Activated naive CD4-positive, alpha-beta T cell treated with anti-CD3 and anti-CD28 coated beads for 36 hours (primary cell): ENCODE measurements around the gene BUD31. TPM values are rescaled to one million over a fixed set of nuclear protein-coding genes. Genes with fewer than 3 reads are reported as not detected.
"Not testable (repeated sequence)": the region's sequence is repeated elsewhere in the genome, so short reads cannot be mapped to it uniquely, and the experiment has no call there.

ENCODE experiments used
- CTCF ChIA-PET: fragments of 350-600 bp; sonication (Branson Sonifier 250); formaldehyde crosslinking; loops from one replicate; lab custom pipeline; 2021; ENCODE audit warnings: antibody characterized with exemption; lab: Charles Lee
- DNase-seq: peaks from one replicate; pipeline ENCODE4 v3.0.0-alpha.2; 2020
- H3K27ac Mint-ChIP-seq: one replicate; pipeline ENCODE4 v1.8.0; 2021; ENCODE audit warnings: mild to moderate bottlenecking, mixed read lengths
- H3K27me3 Mint-ChIP-seq: one replicate; pipeline ENCODE4 v1.8.0; 2021; ENCODE audit warnings: low read depth, mixed read lengths
- H3K36me3 Mint-ChIP-seq: one replicate; pipeline ENCODE4 v1.8.0; 2021; ENCODE audit warnings: low read depth, mixed read lengths
- H3K4me1 Mint-ChIP-seq: one replicate; pipeline ENCODE4 v1.8.0; 2021; ENCODE audit warnings: low read depth, mixed read lengths
- H3K4me3 Mint-ChIP-seq: one replicate; pipeline ENCODE4 v1.8.0; 2021; ENCODE audit warnings: mild to moderate bottlenecking, moderate library complexity, mixed read lengths
- H3K9me3 Mint-ChIP-seq: one replicate; pipeline ENCODE4 v1.8.0; 2021; ENCODE audit warnings: mixed read lengths
- intact Hi-C: fragments of 100-400 bp; cut with micrococcal nuclease; formaldehyde crosslinking; loops from one replicate; pipeline ENCODE4 v1.15.1; 2023
- total RNA-seq, 2 experiments: library from RNA; stranded (reverse); gene quantifications; one replicate each; pipeline ENCODE4 v1.2.3, GENCODE V29; 2021

Gene BUD31
- total RNA-seq, 2 experiments from 2014 or later = 160 to 176 TPM

DNA sequence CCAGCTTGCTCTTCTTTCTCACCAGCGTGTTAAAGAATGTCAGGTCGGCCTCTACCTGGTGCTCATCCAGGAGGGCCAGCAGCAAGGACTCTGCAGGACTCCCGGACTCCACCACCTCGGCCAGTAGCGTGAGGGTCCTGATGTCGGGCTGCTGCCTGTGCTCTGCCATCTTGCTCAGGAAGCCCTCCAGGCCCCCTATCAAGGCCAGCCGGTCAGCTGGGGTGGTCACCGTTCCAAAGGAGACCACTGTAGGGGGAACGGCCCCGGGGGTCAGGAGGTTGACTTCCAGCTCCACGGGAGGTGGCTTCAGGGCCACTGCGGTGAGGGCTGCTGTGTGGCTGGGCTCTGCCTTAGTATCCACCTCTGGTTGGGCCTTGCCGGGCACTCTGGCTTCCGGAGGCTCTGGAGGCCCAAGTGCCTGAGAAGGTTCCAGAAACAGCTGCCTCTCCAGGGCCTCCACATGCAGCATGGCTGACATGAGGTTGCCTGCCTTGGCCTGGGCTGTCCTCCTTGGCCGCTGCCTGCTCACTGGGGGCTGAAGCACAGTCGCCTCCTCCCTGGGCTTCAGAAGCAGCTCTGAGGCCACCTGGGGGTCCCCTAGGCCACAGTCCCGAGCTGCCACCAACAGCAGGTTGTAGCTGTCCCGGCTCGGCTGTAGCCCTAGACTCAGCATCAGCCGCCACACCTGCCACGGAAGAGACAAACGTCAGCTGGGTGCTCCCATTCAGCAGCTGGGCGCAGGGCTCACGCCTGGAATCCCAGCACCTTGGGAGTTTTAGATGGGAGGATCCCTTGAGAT lies 16.4 kb downstream of the BUD31 start:
- intact Hi-C loops = no loop called here
- CTCF ChIA-PET = no interaction called here
- no peak for DNase-seq
- no peak overlapping the region for H3K4me3 Mint-ChIP-seq
- H3K27me3 Mint-ChIP-seq = no peaks in the 10 kb centered on the region
- peaks cover 2% of the 10 kb centered on the region for H3K4me1 Mint-ChIP-seq
- H3K27ac Mint-ChIP-seq = no peak overlapping the region
- H3K9me3 Mint-ChIP-seq = no peaks in the 10 kb centered on the region
- H3K36me3 Mint-ChIP-seq = peaks cover 18% of the 10 kb centered on the region

DNA sequence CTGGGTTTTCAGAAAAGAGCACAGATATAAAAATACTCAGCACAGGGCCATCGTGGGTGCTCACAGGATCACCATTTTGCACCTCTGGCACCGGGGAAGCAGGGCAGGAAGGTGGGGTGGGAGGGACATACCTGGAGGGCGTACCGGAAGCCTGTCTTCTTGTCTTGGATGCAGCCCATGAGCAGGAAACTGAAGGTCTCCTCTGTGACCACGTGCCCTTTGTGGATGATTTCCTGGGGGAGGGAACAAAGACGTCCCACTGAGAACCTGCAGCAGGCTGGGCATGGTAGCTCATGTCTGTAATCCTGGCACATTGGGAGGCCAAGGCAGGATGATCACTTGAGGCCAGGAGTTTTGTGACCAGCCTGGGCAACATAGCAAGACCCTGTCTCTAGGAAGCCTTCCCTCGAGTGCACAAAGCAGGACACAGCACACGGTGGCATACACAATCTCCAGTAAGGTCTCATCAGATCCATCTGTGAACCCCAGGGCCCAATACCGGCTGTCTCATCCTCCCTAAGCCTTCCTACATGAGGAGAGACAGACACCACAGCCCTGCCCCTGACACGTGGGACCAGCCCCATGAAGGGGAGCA lies 20.3 kb downstream of the BUD31 start:
- Mint-ChIP-seq H3K9me3 (no peaks in the 10 kb centered on the region), H3K4me3 (no peak overlapping the region), H3K27ac (peak overlapping the region; percentile 50), H3K27me3 (no peaks in the 10 kb centered on the region), H3K4me1 (peaks cover 2% of the 10 kb centered on the region), H3K36me3 (peaks cover 8% of the 10 kb centered on the region)
- DNase-seq = no peak
- CTCF ChIA-PET = no interaction called here
- intact Hi-C loops = no loop called here

DNA sequence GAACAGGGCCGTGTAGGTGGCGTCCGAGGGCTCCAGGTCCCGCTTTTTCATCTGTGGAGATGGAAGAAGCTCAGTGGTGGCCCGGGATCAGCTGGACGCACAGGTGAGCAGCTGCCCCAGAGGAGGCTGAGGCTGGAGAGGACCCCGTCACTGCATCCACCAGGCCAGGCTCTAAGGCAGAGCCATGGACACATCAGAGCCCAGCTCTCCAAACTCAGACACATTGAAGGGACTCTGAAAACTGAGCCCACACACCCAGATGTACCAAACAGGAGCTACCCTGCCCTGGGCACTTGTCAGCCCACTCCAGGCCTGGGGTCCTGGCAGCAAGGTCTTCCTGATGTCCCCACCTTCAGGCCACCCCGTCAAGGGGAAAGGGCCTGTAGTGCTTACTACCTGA lies 21.0 kb downstream of the BUD31 start:
- intact Hi-C loops = no loop called here
- H3K4me3 Mint-ChIP-seq = no peak overlapping the region
- H3K27me3 Mint-ChIP-seq = no peaks in the 10 kb centered on the region

DNA sequence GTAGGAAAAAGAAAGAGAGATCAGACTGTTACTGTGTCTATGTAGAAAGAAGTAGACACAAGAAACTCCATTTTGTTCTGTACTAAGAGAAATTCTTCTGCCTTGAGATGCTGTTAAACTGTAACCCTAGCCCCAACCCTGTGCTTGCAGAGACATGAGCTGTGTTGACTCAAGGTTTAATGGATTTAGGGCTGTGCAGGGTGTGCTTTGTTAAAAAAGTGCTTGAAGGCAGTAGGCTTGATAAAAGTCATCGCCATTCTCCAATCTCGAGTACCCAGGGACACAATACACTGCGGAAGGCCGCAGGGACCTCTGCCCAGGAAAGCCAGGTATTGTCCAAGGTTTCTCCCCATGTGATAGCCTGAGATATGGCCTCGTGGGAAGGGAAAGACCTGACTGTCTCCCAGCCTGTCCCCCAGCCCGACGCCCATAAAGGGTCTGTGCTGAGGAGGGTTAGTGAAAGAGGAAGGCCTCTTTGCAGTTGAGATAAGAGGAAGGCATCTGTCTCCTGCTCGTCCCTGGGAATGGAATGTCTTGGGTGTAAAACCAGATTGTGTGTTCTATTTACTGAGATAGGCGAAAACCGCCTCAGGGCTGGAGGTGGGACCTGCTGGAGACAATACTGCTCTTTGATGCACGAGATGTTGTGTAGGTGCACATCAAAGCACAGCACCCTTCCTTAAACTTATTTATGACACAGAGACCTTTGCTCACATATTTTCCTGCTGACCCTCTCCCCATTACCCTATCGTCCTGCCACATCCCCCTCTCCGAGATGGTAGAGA lies 23.2 kb downstream of the BUD31 start:
- H3K27ac Mint-ChIP-seq, H3K4me1 Mint-ChIP-seq, H3K4me3 Mint-ChIP-seq, DNase-seq, H3K36me3 Mint-ChIP-seq, CTCF ChIA-PET, intact Hi-C loops, H3K27me3 Mint-ChIP-seq, H3K9me3 Mint-ChIP-seq: not testable (repeated sequence)

More for the DNA sequence above, 21.0 kb downstream of the BUD31 start:
- H3K9me3 Mint-ChIP-seq = no peaks in the 10 kb centered on the region
- H3K4me1 Mint-ChIP-seq = peaks cover 2% of the 10 kb centered on the region
- peaks cover 8% of the 10 kb centered on the region for H3K36me3 Mint-ChIP-seq
- H3K27ac Mint-ChIP-seq = no peak overlapping the region
- DNase-seq = no peak
- CTCF ChIA-PET = no interaction called here

DNA sequence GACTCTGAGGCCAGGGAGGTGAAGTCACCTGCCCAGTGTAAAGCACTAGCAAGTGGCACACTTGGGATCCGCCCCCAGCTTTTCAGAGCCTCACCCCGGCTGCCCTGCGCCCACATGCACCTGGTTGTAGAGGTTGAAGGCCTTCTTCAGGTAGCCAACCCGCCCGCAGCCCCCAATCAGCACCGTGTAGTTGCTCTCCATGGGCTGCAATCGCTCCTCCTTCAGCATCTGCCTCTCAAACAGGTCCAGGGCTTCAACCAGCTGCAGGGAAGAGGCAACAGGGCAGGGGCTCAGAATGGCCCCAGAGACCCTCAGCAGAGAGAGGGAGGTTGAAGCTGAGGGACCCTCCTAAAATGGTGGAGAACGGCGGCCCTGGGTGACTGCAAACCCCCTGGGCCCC lies 24.4 kb downstream of the BUD31 start:
- Mint-ChIP-seq H3K4me3 (no peak overlapping the region), H3K9me3 (no peaks in the 10 kb centered on the region), H3K4me1 (peaks cover 15% of the 10 kb centered on the region), H3K27me3 (no peaks in the 10 kb centered on the region), H3K36me3 (peaks cover 3% of the 10 kb centered on the region), H3K27ac (no peak overlapping the region)
- DNase-seq = no peak
- CTCF ChIA-PET = no interaction called here
- intact Hi-C loops = no loop called here

DNA sequence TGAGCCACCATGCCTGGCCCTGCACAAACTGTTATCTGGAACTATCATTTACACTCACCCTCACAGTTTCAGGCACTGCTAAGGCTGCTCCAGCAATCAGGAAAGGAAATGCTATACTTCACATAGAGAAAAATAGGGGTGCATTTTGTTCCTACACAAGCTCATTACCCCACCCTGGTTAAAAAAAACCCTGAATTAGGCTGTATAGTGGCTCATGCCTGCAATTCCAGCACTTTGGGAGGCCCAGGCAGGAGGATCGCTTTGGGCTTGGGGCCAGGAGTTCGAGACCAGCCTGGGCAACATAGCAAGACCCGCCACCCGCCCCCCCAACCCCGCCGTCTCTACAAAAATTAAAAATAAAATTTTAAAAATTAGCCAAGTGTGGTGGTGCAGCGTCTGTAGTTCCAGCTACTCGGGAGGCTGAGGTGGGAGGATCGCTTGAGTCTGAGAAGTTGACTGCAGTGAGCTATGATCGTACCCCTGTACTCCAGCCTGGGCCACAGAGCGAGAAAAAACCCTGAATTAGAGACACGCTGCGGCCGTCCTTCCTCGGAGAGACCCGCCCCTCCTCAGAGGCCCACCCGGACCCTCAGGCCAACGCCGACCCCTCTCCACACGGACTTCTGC lies 29.3 kb downstream of the BUD31 start:
- Mint-ChIP-seq H3K36me3 (peaks cover 16% of the 10 kb centered on the region), H3K27me3 (no peaks in the 10 kb centered on the region), H3K9me3 (no peaks in the 10 kb centered on the region), H3K4me3 (peak overlapping the region; percentile 98), H3K4me1 (peaks cover 40% of the 10 kb centered on the region), H3K27ac (peak overlapping the region; percentile 94)
- intact Hi-C loops = loop anchor here (1.0 to 2.0 kb wide), 4 partner anchors 30 to 67 kb away; partner anchors contain the start of genes BUD31, PDAP1, ZKSCAN5 and ZNF789
- CTCF ChIA-PET = interaction anchor here (0.5 to 0.7 kb wide), 3 partner anchors 111 to 400 kb away, joined by 3 read pairs; no protein-coding TSS in a partner anchor
- no peak for DNase-seq

DNA sequence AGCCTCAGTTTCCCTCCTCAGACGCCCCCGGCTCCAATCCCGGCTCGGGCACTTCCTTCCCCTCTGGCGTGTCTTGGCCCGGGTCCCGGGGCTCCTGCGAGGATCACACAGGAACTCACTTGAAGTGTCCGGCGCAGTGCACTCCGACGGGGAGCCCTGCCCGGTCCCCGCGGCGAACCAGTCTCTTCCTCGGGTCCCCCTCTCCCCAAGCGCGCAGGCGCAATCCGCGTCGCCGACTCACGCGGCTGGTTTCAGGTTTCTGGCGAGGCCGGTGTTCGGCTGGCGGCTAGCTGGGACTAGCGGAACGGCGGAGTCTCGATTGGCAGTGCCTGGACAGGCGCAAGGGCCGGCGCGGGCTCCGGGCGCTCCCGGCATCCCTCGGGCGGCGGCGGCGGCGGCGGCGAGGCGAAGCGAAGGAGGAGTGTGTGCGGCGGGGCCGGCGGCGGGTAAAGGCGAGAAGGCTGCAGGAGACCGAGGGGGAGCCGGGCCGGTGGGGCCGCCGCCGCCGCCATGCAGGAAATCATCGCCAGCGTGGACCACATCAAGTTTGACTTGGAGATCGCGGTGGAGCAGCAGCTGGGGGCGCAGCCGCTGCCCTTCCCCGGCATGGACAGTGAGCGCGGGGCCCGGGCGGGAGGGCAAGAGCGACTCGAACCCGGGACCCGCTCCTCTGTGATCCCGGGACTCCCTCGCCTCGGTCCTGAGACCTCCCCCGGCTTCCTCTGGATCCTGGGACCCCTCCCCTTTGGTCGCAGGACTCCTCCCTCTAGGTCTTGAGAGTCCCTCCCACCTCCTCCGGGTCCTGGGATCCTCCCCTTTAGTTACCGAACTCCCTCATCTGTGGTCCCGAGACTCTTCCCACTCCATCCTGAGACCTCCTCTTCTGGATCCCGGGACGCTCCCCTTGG lies 30.1 kb downstream of the BUD31 start, which contains the start of the genes CPSF4 and PTCD1:
Gene CPSF4, plus strand, starts transcription at position 371 of the 908 bp plus-strand sequence. Its CDS starts 140 bp downstream, at position 511.
Gene PTCD1, minus strand, starts transcription at position 226 of the 908 bp plus-strand sequence. CDS start 3,556 bp downstream, outside the sequence.
- CTCF ChIA-PET = interaction anchor here (0.5 to 0.7 kb wide), 3 partner anchors 112 to 400 kb away, joined by 3 read pairs; no protein-coding TSS in a partner anchor
- peak; percentile 95 for DNase-seq
- H3K36me3 Mint-ChIP-seq = peaks cover 20% of the 10 kb centered on the region
- peak within 1 kb of the TSS; percentile 94 for H3K27ac Mint-ChIP-seq
- peaks cover 43% of the 10 kb centered on the region for H3K4me1 Mint-ChIP-seq
- intact Hi-C loops = loop anchor here (1.0 to 2.0 kb wide), 5 partner anchors 27 to 66 kb away; partner anchors contain the start of genes ATP5MF, BUD31, PDAP1 and ZKSCAN5
- no peaks in the 10 kb centered on the region for H3K9me3 Mint-ChIP-seq
- no peaks in the 10 kb centered on the region for H3K27me3 Mint-ChIP-seq
- peak within 1 kb of the TSS; percentile 98 for H3K4me3 Mint-ChIP-seq

DNA sequence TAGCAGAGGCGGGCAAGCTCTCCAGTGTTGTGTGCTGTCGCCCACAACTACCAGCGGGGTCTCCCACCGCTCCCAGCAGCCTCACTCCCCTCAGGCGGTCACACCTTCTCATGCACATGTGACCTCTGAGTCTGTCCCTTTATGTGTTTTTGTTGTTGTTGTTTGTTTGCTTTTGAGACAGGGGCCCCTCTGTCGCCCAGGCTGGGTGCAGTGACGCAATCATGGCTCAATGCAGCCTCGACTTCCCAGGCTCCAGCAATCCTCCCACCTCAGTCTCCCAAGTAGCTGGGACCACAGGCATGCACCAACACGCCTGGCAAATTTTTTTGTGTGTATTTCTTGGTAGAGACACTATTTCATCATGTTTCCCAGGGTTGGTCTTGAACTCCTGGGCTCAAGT lies 31.4 kb downstream of the BUD31 start:
- no peak for DNase-seq
- Mint-ChIP-seq H3K27ac (peak overlapping the region; percentile 46), H3K27me3 (no peaks in the 10 kb centered on the region), H3K9me3 (no peaks in the 10 kb centered on the region), H3K4me1 (peaks cover 43% of the 10 kb centered on the region), H3K4me3 (peak overlapping the region; percentile 98), H3K36me3 (peaks cover 29% of the 10 kb centered on the region)
- CTCF ChIA-PET = no interaction called here
- intact Hi-C loops = no loop called here

DNA sequence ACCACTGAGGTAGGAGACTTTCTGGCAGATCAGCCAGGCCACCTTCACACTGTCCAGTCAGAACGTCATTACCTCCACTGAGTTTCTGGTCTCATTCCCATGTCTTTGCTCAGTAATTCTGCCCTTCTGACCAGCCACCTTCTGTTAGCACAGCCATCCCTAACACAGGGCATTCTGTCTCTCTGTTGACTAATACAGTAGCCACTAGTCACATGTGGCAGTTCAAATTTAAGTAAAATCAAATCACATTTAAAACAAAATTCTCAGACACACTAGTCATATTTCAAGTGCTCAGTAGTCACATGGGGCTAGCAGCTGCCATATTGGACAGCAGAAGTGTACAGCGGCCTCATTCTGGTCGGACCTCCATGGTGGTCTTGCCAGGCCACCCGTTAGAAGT lies 37.3 kb downstream of the BUD31 start:
- Mint-ChIP-seq H3K9me3 (no peaks in the 10 kb centered on the region), H3K27ac (no peak overlapping the region), H3K27me3 (no peaks in the 10 kb centered on the region), H3K36me3 (peaks cover 43% of the 10 kb centered on the region), H3K4me1 (peaks cover 14% of the 10 kb centered on the region), H3K4me3 (no peak overlapping the region)
- intact Hi-C loops = no loop called here
- CTCF ChIA-PET = no interaction called here
- no peak for DNase-seq

DNA sequence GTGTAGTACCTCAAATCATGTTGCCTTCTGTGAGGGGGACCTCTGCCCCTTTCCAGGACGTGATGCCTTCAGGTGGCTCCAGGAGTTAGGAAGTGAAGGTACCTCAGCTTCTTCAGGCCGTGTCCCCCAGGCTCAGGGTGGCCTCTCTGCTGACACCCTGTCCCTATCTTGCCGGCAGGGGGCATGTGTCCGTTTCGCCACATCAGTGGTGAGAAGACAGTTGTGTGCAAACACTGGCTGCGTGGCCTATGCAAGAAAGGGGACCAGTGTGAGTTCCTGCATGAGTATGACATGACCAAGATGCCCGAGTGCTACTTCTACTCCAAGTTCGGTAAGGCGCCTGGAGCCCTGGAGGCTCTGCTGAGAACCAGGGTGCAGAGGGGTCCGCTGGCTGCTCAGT lies 39.2 kb downstream of the BUD31 start:
- intact Hi-C loops = no loop called here
- no peak overlapping the region for H3K27ac Mint-ChIP-seq
- CTCF ChIA-PET = no interaction called here

DNA sequence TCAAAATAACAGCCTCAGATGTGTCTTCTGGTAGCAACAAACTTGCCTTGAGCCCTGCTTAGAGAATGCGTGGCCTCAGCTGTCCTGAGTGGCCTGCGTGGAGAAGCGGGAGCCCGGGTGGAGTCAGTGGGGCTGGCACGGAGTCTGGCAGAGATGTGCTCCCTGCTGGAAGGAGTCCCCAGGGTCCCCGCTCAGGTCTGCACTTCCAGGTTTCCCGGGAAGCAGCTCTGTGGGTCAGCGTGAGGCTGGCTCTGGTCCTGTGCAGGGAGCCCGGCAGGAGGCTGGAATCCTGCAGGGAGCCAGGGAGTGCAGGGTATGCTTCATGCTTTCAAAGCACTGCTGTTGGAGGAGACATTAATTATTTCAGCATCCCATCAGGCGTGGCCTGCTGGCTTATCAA lies 40.1 kb downstream of the BUD31 start:
- H3K9me3 Mint-ChIP-seq = no peaks in the 10 kb centered on the region
- H3K27me3 Mint-ChIP-seq = no peaks in the 10 kb centered on the region
- H3K27ac Mint-ChIP-seq = no peak overlapping the region
- CTCF ChIA-PET = interaction anchor here (0.6 kb wide), 1 partner anchor 8 kb away, joined by 5 read pairs; no protein-coding TSS in a partner anchor
- peaks cover 37% of the 10 kb centered on the region for H3K36me3 Mint-ChIP-seq
- intact Hi-C loops = no loop called here
- no peaks in the 10 kb centered on the region for H3K4me1 Mint-ChIP-seq
- H3K4me3 Mint-ChIP-seq = no peak overlapping the region
- no peak for DNase-seq

More for the DNA sequence above, 39.2 kb downstream of the BUD31 start:
- no peak for DNase-seq
- Mint-ChIP-seq H3K36me3 (peaks cover 37% of the 10 kb centered on the region), H3K4me3 (no peak overlapping the region), H3K9me3 (no peaks in the 10 kb centered on the region), H3K4me1 (peaks cover 5% of the 10 kb centered on the region), H3K27me3 (no peaks in the 10 kb centered on the region)
